Esophagus squamous epithelium (tissue), 4 donors: ENCODE results near the gene MRPL52.

ENCODE experiments used
- CTCF ChIP-seq, 6 experiments: fragments of 450-650 bp in 4 of 6; fragments of 200-600 bp in 2 of 6; sonication (generic) in 2 of 6; IDR thresholded peaks; one replicate each; pipeline ENCODE4 v1.5.1; 2016 to 2019; ENCODE audit warnings: antibody characterized with exemption in 6 of 6, mild to moderate bottlenecking in 4 of 6, moderate library complexity in 4 of 6
- POLR2A ChIP-seq, 4 donors: fragments of 450-650 bp; IDR thresholded peaks; one replicate each; pipeline ENCODE4 v1.6.1; 2017; ENCODE audit warnings: antibody characterized with exemption in 4 of 4, mild to moderate bottlenecking in 4 of 4, moderate library complexity in 3 of 4

- TF ChIP-seq POLR2A (IDR thresholded peaks at IDR 0.05) (no peak), CTCF (IDR thresholded peaks at IDR 0.05) (no peak)
Observed at GRCh38 chr14:22830443-22831010, 840 bp downstream of the MRPL52 start.
